DMS114 treated with DMSO at 0.1 percent for 48 hours (cell line): ENCODE data around the gene NAT8L.

Experiments used
- DNase-seq: peaks from one replicate; lab custom pipeline; 2025; ENCODE audit not compliant: unreplicated experiment; lab: John Stamatoyannopoulos, UW

NAT8L gene

GRCh38 chr4:2063557-2064275 lies 4.6 kb downstream of the NAT8L start:
- no peak for DNase-seq

DNA sequence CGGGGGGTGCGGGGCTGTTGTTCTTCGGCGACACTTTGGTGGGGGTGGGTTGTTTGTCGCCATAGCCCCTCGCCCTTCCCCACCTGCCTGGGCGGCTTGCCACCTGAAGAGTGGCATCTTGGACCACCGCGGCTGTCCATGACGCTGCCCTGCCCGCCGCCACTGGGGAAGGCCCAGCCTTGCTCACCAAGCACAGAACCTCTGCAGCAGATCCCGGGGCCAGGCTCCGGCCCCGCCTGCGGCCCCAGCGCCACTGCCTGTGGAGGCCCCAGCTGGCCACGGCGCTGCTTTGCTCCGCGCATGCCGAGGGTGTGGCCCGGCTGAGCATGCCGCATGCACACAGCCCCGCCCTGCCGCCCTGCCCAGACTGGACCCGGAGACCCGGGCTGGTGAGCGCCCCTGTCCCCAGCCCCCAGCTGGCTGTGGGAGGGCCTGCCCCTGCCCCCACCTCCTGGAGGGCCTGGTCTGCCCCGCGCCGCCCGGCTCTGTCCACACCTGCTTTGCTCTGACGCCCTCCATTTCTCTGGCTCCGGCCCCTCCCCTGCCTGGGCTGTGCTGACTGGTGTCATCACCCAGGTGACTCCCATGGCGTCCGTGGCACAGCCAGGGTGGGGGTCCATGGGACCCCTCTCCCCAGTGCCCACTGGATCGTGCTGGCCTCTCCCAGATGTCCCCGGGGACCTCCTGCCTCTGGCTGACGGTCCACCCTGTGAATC lies 5.3 kb downstream of the NAT8L start:
- DNase-seq: no peak

GRCh38 chr4:2065106-2065930 lies 6.2 kb downstream of the NAT8L start:
- no peak for DNase-seq

DNA sequence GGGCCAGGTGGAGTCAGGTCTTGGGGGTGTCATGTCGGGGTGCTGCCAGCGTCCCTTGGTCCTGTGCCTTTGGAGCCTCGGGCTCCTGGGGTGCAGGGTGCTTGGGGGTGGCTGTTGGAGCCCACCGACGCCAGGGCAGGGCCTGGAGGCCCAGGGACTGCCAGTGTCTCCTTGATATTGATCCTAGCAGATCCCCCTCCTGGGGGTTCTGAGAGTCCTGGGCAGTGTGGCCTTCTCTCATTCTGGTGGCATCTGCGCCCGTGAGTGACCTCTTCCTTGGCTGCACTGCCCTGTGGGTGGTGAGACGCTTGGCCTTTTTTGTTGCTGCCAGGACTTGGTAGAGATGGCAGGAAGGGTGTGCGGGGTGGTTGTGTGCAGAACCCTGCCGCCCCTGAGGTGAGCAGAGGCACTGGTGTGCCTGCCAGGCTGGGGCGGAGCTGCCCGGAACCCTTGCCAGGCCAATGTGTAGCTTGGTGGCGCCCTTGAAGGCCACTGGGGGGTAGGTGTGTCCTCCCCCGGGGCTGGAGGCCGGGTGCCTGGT lies 7.0 kb downstream of the NAT8L start:
- no peak for DNase-seq

DNA sequence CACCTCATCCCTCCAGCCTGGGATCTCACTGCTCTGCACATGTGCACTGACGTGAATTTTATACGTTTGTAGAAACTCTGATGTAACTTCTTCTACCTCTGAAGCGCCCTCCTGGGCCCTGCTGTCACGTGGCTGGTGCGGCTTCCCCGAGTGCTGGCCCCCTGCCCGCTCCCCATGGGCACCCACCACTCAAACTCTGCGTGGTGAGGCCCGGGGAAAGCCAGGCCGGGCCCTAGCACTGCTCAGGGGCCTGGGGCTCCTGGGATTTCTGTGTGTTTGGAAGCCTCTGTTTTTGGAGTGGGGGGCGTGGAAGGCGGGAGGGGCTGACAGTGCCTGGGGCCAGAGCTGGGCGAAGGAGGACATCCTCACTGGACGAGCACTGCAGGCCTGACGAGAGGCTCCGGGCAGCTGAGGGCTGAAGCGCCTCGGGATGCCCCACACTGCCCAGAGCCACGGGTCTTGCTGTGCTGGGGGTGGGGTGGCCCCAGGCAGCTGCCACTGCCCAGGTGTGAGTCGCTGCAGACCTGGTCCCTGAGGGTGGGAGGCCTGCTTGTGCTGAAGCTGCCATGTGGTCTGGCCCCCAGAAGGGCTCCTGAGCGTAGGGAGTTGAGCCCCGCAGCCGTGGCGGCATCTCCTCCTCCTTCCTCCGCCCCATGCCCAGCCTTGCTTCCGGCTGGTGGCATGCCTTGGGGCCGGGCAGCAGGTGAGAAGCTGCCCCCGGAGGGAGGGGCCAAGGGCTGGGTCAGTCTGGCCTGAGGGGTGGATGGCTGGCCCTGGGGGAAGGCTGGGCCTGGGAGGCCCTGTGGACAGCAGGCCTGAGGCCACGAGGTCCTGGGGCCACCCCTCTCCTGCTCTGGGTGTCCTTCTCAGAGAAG lies 7.7 kb downstream of the NAT8L start:
- DNase-seq: no peak

DNA sequence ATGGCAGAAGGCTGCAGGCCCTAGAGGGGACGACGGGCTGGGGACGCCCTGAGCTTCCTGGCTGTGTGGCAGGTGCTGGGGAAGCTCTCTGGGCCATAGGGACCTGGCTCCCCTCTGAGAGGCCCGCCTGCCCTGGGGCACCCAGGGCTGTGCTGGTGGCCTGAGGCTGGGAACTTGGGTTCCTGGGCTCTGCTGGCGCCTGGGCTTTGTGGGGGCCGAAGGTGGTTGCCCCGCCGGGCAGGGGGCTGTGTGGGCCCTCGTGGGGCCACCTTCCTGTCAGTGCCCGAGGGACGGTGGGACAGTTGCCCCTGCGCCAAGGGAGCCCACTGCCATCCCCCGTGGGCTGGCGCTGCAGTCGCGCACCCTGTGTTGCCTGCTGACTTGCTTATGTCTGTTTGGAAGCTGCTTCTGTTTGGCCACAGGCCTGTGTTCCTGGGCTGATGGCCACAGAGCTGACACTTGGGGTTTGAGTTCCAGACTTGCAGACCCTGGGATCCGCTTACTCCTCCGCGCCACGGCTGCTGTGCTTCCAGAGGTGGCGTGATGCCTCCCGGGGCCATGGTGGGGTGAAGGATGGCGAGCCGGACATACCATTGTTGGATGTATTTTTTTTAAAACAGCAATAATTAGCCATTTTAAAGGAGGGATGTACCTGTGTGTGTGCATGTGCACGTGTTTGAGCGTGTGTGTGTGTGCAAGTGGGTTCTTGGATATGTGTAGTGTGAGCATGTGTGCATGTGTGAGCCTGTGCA lies 8.5 kb downstream of the NAT8L start:
- no peak for DNase-seq

DNA sequence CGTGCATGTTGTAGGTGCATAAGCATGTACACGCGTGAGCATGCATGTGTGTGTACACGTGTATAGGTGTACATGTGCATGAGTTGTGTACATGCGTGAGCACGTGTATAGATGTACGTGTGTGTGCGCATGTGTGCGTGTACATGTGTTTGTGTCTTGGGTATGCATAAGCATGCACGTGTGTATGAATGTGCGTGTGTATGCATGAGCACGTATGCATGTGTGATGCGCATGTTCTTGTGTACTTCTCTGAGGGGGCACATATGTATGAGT lies 9.0 kb downstream of the NAT8L start:
- DNase-seq: no peak

DNA sequence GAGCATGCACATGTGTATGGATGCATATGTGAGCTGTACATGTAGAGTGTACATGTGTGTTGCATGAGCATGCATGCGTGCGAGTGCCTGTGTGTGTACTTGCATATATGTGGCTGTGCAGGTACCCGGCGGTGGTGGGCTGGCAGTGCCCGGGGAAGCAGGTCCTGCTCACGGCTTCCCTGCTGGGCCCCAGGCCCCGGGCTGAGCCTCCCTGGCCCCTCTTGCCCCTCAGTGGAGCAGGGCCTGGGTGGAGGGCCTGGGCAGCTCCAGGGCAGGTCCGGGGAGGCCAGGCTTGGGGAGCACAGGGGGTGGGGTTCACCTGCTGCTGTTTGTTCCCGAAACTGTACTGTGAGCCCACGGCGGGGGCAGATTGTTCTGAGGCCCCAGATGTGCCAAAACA lies 9.4 kb downstream of the NAT8L start:
- no peak for DNase-seq

GRCh38 chr4:2069161-2069971 lies 10.2 kb downstream of the NAT8L start:
- DNase-seq: no peak

GRCh38 chr4:2069986-2070385 lies 10.9 kb downstream of the NAT8L start:
- no peak for DNase-seq

- DNase-seq: no peak
Measured at GRCh38 chr4:2070421-2071251, 11.5 kb downstream of the NAT8L start.

DNA sequence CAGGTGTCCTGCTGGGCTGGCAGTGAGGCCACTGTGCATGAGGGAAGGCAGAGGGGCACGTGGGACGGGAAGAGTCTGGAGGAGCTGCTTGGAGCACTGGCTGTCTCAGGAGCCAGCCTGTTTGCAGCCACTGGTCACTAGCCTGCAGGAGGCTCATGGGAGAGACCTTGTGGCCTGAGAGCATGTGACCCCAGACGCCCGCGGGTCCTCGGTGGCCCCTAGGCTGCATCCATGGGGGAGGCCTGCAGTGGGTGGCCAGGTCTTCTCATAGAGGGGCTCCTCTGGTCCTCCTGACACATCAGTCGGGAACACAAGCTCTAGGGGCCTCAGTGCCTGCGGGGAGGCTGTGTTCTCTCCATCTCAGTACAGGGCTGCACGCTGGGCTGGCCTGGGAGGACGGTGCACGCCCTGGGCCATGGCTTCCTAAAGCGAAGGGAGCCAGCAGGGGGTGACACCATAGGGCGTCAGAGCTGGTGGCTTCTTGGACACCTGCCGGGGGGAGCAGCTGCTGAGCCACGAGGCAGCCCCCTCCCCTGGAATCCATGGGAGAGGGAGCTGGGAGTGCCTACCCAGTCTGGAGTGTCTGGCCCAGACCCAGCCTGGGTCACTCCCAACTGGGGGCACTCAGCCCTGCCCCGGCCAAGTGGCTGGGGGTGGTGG lies 12.3 kb downstream of the NAT8L start:
- no peak for DNase-seq

DNA sequence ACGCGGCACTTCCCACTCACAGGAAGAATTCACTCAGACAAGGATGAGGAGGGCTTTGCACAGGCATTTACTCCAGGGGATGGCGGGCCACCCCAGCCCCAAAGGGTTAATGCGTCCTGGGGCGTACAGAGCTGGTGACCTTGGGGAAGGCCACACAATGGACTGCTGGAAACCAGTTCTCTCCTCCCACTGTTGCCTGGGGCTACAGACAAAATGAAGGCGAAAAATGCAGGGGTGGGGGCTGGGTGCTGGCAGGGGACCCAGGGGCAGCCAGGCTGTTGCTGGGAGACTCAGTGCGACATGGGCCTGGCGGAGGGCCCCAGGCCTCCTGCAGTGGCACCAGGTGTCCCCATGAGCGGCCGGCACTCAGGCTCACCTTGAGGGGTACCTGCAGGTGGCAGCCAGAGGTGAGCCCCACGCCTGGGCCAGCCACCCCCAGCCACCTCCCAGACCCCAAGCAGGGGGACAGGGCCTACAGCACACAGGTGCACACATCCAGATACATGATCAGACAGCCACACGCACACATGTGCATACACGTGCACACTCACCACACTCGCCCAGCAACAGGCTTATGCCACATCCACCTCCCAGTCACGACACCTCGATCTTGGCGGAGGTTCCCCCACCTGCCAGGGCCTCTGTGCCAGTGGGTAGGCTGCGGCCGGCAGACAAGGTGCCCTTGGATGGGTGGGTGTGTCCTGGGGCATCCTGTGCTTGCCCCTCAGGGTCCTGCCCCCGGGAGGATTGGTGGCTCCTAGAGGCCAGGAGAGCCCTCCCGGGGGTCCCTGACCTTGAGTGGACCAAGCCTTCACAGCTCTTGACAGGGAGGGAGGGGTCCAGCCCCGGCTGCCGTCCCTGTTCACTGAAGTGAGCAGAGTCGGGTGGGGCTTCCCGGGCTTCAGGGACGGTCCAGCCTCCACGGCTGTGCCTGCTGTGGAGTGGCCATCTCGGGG lies 13.1 kb downstream of the NAT8L start:
- no peak for DNase-seq

- DNase-seq: no peak
Measured at GRCh38 chr4:2072971-2073807, 14.1 kb downstream of the NAT8L start.

GRCh38 chr4:2073808-2074481 lies 14.8 kb downstream of the NAT8L start:
- DNase-seq: no peak
